ENCODE data around the gene SOCS3. TPM values are rescaled to one million over a fixed set of nuclear protein-coding genes. Genes with fewer than 3 reads are reported as not detected.

Gene SOCS3
- total RNA-seq, 1 donor from 2014 or later, result 16.9 TPM

DNA sequence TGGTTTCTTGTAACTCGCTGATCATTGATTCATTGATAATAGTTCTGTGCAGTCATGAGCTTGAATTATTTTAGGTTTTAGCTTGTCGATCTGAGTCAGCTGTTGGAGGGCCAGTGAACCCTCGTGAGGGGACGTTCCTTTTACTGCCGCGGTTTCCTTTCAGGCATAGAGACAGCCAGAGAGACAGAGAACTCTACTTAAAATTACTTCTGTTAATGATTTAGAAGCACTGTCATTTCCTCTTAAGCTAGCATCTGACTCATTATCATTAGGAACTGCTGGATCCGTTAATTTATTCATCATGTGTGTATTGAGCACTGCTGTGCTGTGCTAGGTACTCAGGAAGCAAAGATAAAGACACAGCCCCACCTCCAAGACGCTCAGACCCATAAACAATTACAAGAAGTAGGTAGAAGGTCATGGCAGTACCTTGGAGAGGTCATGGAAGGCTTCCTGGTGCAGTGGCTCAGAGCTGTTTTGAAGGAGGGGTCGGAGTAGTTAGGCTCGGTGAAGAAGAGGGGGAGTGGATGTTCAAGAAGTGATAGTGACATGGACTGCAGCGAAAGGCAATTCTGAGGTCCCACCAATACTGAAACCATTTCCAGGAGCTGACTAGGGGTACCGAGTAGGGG is 21.8 kb upstream of the SOCS3 start:
- Mint-ChIP-seq H3K4me1 (ENCODE audit: unreplicated experiment) (peaks cover 56% of the 10 kb centered on the region), H3K4me3 (peak overlapping the region; percentile 68), H3K9me3 (no peaks in the 10 kb centered on the region), H3K27ac (peak overlapping the region; percentile 55), H3K27me3 (no peaks in the 10 kb centered on the region), H3K36me3 (peaks cover 12% of the 10 kb centered on the region)
- DNase-seq (ENCODE audit: extremely low spot score, unreplicated experiment), result no peak
- TF ChIP-seq, protein P1, sequence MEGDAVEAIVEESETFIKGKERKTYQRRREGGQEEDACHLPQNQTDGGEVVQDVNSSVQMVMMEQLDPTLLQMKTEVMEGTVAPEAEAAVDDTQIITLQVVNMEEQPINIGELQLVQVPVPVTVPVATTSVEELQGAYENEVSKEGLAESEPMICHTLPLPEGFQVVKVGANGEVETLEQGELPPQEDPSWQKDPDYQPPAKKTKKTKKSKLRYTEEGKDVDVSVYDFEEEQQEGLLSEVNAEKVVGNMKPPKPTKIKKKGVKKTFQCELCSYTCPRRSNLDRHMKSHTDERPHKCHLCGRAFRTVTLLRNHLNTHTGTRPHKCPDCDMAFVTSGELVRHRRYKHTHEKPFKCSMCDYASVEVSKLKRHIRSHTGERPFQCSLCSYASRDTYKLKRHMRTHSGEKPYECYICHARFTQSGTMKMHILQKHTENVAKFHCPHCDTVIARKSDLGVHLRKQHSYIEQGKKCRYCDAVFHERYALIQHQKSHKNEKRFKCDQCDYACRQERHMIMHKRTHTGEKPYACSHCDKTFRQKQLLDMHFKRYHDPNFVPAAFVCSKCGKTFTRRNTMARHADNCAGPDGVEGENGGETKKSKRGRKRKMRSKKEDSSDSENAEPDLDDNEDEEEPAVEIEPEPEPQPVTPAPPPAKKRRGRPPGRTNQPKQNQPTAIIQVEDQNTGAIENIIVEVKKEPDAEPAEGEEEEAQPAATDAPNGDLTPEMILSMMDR (conservative IDR thresholded peaks at IDR 0.05), result no peak

DNA sequence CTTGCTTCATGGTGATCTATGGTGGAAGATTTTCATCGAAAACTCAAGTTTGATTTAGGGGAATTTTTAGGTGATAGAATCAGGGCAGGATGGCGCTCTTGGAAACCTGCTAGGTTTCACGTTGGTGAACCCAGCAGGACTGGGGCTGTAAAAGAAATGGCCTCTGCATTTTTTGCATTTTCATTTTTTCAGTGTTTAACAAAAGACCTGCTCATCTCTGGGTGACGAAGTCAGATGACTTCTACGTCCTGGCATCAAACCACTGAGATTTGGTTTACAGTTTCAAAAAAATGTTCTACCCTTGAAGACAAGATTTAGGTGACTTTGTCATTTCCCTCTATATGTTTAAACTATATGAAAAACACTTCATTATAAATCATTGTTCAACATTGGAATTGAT is 20.5 kb upstream of the SOCS3 start:
- Mint-ChIP-seq H3K9me3 (no peaks in the 10 kb centered on the region), H3K36me3 (peaks cover 12% of the 10 kb centered on the region), H3K27ac (peak overlapping the region; percentile 29), H3K27me3 (no peaks in the 10 kb centered on the region), H3K4me3 (peak overlapping the region; percentile 98), H3K4me1 (ENCODE audit: unreplicated experiment) (peaks cover 56% of the 10 kb centered on the region)
- TF ChIP-seq, protein P1 (conservative IDR thresholded peaks at IDR 0.05), result no peak
- no peak for DNase-seq (ENCODE audit: extremely low spot score, unreplicated experiment)

DNA sequence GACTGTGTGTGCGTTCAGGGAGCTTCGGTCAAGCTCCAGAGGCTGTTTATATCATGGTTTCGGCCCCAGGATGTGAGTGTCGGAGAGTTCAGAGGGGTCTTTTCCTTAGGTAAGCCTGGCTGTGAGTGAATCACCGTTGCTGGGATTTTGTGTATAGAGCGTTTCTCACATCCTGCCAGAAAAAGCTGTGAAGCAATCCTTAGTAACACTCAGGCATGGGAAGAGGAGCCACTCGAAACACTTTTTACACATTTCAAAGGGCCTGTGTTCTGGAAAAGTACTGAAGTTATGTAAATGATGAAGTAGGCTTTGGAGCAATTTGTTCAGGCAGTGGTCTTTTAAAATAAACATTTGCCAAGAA is 19.2 kb upstream of the SOCS3 start:
- no peaks in the 10 kb centered on the region for H3K9me3 Mint-ChIP-seq
- H3K4me1 Mint-ChIP-seq (ENCODE audit: unreplicated experiment), result peaks cover 62% of the 10 kb centered on the region
- no peaks in the 10 kb centered on the region for H3K27me3 Mint-ChIP-seq
- peaks cover 12% of the 10 kb centered on the region for H3K36me3 Mint-ChIP-seq
- DNase-seq (ENCODE audit: extremely low spot score, unreplicated experiment), result no peak
- peak overlapping the region; percentile 98 for H3K4me3 Mint-ChIP-seq
- H3K27ac Mint-ChIP-seq, result peak overlapping the region; percentile 89
- TF ChIP-seq, protein P1 (conservative IDR thresholded peaks at IDR 0.05), result no peak

DNA sequence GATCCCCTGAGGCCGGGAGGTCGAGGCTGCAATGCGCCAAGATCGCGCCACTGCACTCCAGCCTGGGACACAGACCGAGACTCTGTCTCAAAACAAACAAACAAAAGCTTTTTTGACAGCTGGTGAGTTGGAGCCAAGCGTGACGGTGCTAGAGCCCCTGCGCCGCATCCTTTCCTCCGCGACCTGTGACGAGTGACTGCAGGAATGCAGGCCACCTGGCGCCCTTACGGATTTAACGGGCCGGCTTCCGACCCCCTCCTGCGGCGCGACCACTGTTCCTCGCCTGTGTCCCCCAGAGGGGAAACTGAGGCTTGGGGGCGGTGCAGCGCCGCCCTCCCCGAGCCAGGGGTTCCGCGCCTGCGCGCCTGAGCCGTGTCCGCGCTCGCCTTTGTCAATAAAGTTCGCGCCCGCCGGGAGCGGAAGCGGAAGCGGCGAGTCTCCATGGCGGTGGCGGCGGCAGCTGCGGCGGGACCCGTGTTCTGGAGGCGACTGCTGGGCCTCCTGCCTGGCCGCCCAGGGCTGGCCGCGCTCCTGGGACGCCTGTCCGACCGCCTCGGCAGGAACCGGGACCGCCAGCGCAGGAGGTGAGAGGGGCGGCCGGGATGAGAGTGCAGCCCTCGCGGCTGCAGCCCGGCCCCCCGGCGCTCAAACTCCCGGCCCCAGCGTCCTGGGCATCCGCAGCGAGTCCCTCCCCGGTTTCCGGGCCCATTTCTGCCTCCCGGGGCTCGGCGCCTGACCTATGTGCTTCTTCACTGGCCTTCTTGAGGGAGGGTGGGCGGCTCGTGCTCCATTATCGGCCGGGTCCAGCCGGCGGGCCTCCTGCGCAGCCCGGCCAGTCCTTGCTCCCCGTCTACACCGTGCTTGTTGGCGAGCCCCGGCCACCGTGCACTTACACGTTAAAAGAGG is 18.6 kb upstream of the SOCS3 start, which contains the start of gene PGS1:
Gene PGS1, plus strand, starts transcription at position 425 of the 906 bp plus-strand sequence. Its CDS starts 17 bp downstream, at position 442.
- Mint-ChIP-seq H3K36me3 (peaks cover 12% of the 10 kb centered on the region), H3K4me1 (ENCODE audit: unreplicated experiment) (peaks cover 58% of the 10 kb centered on the region), H3K9me3 (no peaks in the 10 kb centered on the region), H3K4me3 (peak within 1 kb of the TSS; percentile 98), H3K27me3 (no peaks in the 10 kb centered on the region), H3K27ac (peak within 1 kb of the TSS; percentile 89)
- TF ChIP-seq, protein P1 (conservative IDR thresholded peaks at IDR 0.05), result no peak
- peak; percentile 88 for DNase-seq (ENCODE audit: extremely low spot score, unreplicated experiment)

DNA sequence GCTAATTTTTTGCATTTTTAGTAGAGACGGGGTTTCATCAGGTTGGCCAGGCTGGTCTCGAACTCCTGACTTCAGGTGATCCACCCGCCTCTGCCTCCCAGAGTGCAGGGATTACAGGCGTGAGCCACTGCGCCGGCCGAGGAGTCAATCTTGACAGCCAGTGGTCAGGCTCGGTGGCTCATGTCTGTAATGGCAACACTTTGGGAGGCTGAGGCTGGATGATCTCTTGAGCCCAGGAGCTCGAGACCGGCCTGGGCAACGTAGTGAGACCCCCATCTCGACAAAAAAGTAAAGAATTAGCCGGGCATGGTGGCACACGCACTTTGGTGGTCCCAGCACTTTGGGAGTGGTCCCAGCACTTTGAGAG is 18.0 kb upstream of the SOCS3 start:
- Mint-ChIP-seq H3K27ac (peak overlapping the region; percentile 81), H3K9me3 (no peaks in the 10 kb centered on the region), H3K27me3 (no peaks in the 10 kb centered on the region), H3K4me1 (ENCODE audit: unreplicated experiment) (peaks cover 60% of the 10 kb centered on the region), H3K4me3 (peak overlapping the region; percentile 98), H3K36me3 (peaks cover 12% of the 10 kb centered on the region)
- DNase-seq (ENCODE audit: extremely low spot score, unreplicated experiment), result no peak
- TF ChIP-seq, protein P1 (conservative IDR thresholded peaks at IDR 0.05), result no peak
